Muscle layer of duodenum (tissue), 2 donors: ENCODE measurements around the gene PTPRN2.

Experiments used
- H3K27ac ChIP-seq: one replicate; pipeline ENCODE4 v1.7.0; 2013; ENCODE audit warnings: mild to moderate bottlenecking, low read length
- H3K27me3 ChIP-seq: one replicate; pipeline ENCODE4 v1.7.0; 2013; ENCODE audit warnings: low read depth, mild to moderate bottlenecking, control low read depth, low read length
- H3K36me3 ChIP-seq, 2 donors: one replicate each; pipeline ENCODE4 v1.7.0; 2013; ENCODE audit warnings: low read length in 2 of 2, control low read depth in 1 of 2, mild to moderate bottlenecking in 1 of 2; ENCODE audit not compliant: insufficient read depth in 2 of 2, control insufficient read depth in 1 of 2
- H3K4me1 ChIP-seq, 2 donors: one replicate each; pipeline ENCODE4 v1.7.0; 2013; ENCODE audit warnings: low read length in 2 of 2, mild to moderate bottlenecking in 2 of 2, control low read depth in 1 of 2, moderate library complexity in 1 of 2; ENCODE audit not compliant: insufficient read depth in 2 of 2, control insufficient read depth in 1 of 2
- H3K4me3 ChIP-seq, 2 donors: one replicate each; pipeline ENCODE4 v1.7.0; 2013; ENCODE audit warnings: low read length in 2 of 2, low read depth in 1 of 2, mild to moderate bottlenecking in 1 of 2
- H3K9me3 ChIP-seq, 2 donors: one replicate each; pipeline ENCODE4 v1.7.0; 2013; ENCODE audit warnings: low read length in 2 of 2, control low read depth in 1 of 2, mild to moderate bottlenecking in 1 of 2; ENCODE audit not compliant: control insufficient read depth in 1 of 2
- donor health status: healthy.

The PTPRN2 gene

DNA sequence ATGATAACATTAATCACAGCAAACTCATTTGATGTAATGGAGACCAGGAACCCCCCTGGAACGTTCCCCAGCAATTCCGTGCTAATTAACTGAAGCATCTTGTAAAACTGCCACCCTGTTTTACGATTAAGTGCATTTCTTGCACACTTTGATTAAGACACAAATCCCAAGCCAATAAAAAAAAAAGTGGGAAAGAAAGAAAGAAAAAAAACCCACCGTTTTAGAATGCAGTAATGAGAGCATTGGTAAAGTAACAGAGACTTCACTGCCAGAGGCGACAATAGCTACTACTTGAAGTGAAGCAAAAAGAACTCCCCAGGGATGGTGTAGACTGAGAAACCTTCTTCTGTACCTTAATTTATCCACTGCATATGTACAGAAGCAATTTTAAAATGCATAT, 616.1 kb downstream of the PTPRN2 start:
- H3K27me3 ChIP-seq, result no peaks in the 10 kb centered on the region
- no peak overlapping the region for H3K27ac ChIP-seq
- H3K4me3 ChIP-seq, result no peak overlapping the region
- no peaks in the 10 kb centered on the region for H3K36me3 ChIP-seq
- peaks cover 4 to 26% of the 10 kb centered on the region in 2 donors for H3K9me3 ChIP-seq
- no peaks in the 10 kb centered on the region for H3K4me1 ChIP-seq

DNA sequence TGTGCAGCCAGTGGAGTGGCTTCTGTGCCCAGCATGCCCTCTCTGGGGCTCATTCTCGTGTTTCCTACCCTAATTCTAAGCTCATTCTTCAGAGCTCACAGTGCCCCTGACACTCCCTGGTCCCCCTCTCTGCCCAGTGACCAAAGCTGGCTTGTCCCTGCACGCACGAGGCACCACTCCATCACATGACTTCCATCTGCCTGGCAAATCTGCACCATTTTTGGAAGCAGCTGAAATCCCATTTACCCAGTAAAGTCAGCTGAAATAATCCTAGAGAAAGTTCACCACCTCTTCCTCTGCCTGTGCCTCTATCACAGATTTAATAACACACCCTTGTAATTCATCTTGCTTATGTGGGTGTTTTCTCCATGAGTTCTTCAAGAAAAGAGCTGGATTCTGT, 616.9 kb downstream of the PTPRN2 start:
- Histone ChIP-seq H3K4me3 (no peak overlapping the region), H3K27ac (no peak overlapping the region), H3K9me3 (peaks cover 4 to 26% of the 10 kb centered on the region in 2 donors), H3K4me1 (no peaks in the 10 kb centered on the region), H3K27me3 (no peaks in the 10 kb centered on the region), H3K36me3 (no peaks in the 10 kb centered on the region)

DNA sequence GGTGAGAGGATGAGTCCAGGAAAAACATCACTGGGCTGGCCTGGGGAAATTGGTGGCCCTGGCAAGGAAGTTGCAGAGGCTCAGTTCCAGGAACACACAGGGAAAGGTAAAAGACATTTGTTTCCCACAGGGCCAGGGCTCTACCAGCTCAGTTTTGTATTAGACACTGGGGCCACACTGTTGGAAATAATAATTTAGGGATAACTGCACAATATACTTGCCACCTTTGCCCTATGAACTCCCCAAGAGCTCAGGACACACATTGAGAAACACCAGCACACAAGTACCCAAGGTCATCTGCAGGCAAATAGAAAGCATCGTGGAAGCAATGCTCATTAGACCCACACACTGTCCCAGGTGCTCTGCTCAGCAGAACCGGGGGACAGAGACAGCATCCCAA, 617.6 kb downstream of the PTPRN2 start:
- H3K4me3 ChIP-seq, result no peak overlapping the region
- no peaks in the 10 kb centered on the region for H3K27me3 ChIP-seq
- peaks cover 4 to 23% of the 10 kb centered on the region in 2 donors for H3K9me3 ChIP-seq

DNA sequence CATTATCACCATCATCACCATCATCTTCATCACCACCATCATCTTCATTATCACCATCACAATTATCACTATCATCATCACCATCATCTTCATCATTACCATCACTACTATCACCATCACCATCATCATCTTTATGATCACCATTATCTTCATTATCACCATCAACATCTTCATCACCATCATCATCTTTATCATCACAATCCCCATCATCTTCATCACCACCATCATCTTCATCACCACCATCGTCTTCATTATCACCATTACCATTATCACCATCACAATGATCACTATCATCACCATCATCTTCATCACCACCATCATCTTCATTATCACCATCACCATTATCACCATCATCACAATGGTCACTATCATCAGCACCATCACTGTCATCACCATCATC, 621.1 kb downstream of the PTPRN2 start:
- no peak overlapping the region for H3K27ac ChIP-seq
- no peaks in the 10 kb centered on the region for H3K27me3 ChIP-seq
- no peaks in the 10 kb centered on the region for H3K36me3 ChIP-seq
- H3K9me3 ChIP-seq, result peaks cover 0 to 4% of the 10 kb centered on the region in 2 donors
- H3K4me1 ChIP-seq, result no peaks in the 10 kb centered on the region
- no peak overlapping the region for H3K4me3 ChIP-seq

More for the DNA sequence above, 617.6 kb downstream of the PTPRN2 start:
- Histone ChIP-seq H3K36me3 (no peaks in the 10 kb centered on the region), H3K27ac (no peak overlapping the region), H3K4me1 (no peaks in the 10 kb centered on the region)

DNA sequence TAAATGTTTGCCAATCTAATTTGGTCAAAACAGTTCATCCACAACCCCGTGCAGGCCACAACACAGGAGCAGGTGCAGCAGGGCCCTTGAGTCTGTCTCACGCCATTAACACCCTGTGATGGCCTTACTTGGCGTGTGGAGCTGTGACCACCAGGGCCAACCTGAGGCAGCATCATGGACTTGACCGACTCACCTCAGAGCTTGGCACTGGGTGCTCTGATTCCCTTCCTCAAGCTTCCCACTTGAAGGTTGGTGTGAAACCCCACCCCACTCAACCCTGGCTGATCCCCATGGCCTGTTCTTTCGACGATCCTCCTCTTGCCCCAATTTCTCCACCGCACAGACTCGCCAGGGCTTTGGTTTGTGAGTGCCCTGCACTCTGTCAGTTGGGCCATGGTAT, 623.1 kb downstream of the PTPRN2 start:
- Histone ChIP-seq H3K9me3 (no peaks in the 10 kb centered on the region), H3K4me1 (no peaks in the 10 kb centered on the region), H3K27me3 (no peaks in the 10 kb centered on the region), H3K4me3 (no peak overlapping the region), H3K27ac (no peak overlapping the region), H3K36me3 (no peaks in the 10 kb centered on the region)

DNA sequence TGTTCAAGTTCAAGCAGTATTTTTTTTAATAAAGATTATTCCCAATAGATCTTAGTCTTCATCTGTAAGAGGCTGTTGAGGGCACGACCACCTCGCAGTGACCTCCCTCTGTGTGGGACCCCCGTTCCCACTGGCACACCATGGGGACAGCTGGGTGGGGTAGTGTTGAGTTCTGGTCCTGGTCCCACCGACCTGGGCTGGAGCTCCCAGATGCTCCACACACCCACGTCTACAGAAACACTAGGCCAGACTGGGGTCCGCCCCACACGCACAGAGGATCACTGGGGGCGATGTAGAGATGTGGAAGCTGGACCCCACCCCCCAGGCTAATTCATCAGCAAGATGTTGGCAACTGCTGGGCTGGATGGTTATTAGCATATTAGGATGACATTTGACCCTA, 623.6 kb downstream of the PTPRN2 start:
- Histone ChIP-seq H3K36me3 (no peaks in the 10 kb centered on the region), H3K4me1 (no peaks in the 10 kb centered on the region), H3K9me3 (peaks cover 0 to 2% of the 10 kb centered on the region in 2 donors), H3K4me3 (no peak overlapping the region), H3K27me3 (no peaks in the 10 kb centered on the region), H3K27ac (no peak overlapping the region)

DNA sequence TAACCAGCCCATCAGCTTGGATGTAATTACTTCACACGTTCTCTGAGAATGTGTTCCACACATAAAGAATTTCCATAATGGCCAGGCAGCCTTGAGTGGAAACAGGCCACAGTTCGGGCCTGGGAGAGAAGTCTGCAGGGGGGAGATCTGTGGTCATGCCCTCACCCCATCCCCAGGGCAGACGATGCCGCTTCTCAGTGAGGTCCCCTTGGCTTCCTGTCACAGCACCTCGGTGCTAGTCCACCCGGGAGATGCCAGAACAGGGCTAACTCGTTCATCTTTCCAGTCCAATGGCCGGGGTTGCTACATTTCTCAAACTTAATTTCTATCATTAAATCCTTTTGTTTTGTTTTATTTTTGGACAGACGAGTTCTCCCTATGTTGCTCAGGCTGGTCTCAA, 624.1 kb downstream of the PTPRN2 start:
- Histone ChIP-seq H3K4me3 (no peak overlapping the region), H3K27me3 (no peaks in the 10 kb centered on the region), H3K4me1 (no peaks in the 10 kb centered on the region), H3K9me3 (peaks cover 0 to 4% of the 10 kb centered on the region in 2 donors), H3K36me3 (no peaks in the 10 kb centered on the region), H3K27ac (no peak overlapping the region)

DNA sequence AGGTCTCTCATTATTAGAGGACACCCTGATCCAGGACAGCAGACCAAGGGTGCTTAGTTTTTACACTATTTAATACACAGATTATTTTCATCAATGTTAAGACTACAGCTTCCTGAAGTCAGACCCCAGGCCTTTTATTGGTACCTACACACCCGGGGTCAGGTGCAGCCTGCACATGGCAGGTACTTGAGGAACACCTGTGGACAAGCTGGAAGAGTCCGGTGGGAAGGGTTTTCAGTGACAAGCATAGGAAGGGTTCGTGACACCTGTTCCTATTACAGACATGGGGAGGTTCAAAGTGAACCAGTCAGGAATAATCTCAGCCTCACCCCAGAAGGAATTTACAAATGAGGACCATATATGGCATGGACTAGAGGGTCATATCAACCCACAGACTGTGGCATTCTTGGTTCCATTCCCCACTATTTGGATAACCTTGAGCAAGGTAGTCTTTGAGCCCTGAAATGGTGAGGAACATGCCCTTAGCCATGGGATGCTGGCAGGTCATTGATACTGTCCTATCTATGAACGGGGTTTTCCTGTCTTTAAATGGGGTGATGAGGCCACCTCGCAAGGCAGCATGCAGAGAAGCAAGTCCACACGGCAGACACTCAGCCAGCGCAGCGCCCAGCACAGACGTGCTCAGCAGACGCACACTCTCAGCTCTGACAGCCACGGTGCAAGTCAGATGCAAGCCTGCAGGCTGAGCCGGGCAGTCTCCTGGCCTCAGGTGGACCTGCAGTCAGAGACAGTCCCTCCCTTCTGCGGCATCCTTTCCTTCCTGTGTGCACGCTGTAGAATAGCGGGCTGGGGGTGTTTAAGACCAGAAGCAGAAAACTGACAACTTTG, 624.9 kb downstream of the PTPRN2 start:
- no peaks in the 10 kb centered on the region for H3K27me3 ChIP-seq
- no peak overlapping the region for H3K4me3 ChIP-seq
- H3K27ac ChIP-seq, result no peak overlapping the region
- no peaks in the 10 kb centered on the region for H3K36me3 ChIP-seq
- peaks cover 0 to 4% of the 10 kb centered on the region in 2 donors for H3K9me3 ChIP-seq
- no peaks in the 10 kb centered on the region for H3K4me1 ChIP-seq

DNA sequence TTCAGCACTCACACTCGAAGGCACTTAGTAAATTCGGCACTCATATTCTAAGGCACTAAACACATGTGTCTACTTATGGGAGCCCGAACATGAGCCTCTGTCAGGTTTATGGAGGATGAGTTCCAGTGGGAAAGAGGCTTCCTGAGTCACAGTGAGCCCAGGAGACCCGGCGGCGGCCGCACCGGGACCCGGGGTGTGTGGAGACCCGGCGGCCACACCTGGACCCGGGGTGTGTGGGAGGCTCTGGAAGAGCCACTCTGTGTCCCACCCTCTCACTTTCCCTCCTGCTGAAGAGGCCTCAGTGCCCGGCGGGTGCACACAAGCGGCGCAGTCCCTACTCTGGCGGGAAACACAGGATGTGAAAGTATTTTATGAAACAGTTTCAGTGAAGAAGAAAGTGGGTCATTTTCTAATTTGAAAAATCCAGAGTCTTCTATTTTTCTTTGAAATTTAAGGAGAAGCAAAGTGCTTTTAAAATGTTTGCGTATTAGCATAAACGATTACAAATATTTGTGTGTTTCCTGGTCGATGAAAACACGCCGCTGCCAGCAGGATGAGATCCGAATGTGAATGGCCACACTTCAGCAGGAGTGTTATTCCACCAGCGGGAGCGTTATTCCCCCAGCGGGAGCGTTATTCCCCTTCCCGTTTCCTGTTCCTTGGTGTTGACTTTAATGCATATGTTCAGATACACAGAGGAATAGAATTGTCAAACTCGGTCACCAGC, 625.7 kb downstream of the PTPRN2 start:
- H3K4me1 ChIP-seq, result no peaks in the 10 kb centered on the region
- H3K27me3 ChIP-seq, result no peaks in the 10 kb centered on the region
- H3K4me3 ChIP-seq, result no peak overlapping the region

DNA sequence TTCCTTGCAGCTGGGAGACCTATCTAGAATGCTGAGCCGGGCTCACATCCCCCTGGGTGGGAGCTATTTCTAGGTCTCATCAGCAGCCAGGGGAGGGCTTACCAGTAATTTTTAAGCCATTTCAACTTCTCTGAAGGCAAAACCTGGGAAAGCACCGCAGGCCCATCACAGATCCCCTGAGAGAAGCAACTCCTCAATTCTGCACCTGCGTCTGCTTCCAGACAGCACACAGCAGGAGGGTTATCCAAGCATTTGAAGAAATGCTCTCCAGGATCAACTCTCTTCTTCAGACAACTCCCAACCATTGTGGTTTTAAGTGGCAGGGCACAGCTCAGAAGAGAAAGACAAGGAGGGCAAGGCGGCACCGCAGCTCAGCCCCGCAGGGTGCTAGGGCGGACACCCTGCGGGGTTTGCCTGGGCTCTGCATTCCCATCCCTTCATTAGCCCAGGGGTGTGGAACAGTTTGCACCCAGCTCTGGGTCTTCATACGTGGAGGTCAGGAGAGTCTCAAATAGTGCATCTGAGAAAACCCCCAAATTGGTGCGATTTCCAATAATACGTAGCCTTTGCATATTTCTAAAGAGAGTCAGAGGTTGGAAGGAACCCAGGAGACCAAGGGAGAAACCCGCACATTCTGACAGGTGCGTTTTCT, 632.1 kb downstream of the PTPRN2 start:
- H3K4me3 ChIP-seq, result no peak overlapping the region
- no peaks in the 10 kb centered on the region for H3K4me1 ChIP-seq
- no peak overlapping the region for H3K27ac ChIP-seq
- H3K36me3 ChIP-seq, result no peaks in the 10 kb centered on the region
- H3K27me3 ChIP-seq, result no peaks in the 10 kb centered on the region
- peaks cover 0 to 11% of the 10 kb centered on the region in 2 donors for H3K9me3 ChIP-seq

More for the DNA sequence above, 625.7 kb downstream of the PTPRN2 start:
- Histone ChIP-seq H3K9me3 (peaks cover 0 to 7% of the 10 kb centered on the region in 2 donors), H3K27ac (no peak overlapping the region), H3K36me3 (no peaks in the 10 kb centered on the region)

DNA sequence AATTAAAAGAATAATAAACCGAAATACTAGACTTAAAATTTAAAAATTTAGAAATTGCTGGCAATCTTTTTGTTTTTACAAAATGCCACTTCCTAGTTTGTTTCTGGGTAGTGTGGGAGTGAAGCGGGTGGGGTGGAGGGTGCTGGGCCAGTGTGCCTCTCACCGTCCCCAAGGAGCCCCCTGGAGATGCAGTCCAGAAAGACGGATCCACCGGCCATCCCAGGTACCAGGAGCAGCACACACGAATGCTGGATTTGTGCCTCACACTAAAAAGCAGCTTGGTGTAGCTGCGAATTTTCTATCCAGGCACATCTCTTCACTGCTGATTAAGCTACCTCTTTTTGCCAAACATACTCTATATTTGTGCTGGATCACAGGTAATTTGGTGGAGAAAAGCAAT, 632.7 kb downstream of the PTPRN2 start:
- Histone ChIP-seq H3K27me3 (no peaks in the 10 kb centered on the region), H3K36me3 (no peaks in the 10 kb centered on the region), H3K9me3 (peaks cover 0 to 11% of the 10 kb centered on the region in 2 donors), H3K27ac (no peak overlapping the region), H3K4me1 (no peaks in the 10 kb centered on the region), H3K4me3 (no peak overlapping the region)
